Bronchial epithelial cell (primary cell): ENCODE measurements around the gene ZAP70. TPM values are rescaled to one million over a fixed set of nuclear protein-coding genes. Genes with fewer than 3 reads are reported as not detected.
"Not testable (repeated sequence)": the region's sequence is repeated elsewhere in the genome, so short reads cannot be mapped to it uniquely, and the experiment has no call there.

ENCODE experiments used
- DNase-seq: peaks from one replicate; pipeline ENCODE4 v3.0.0-alpha.2; 2010; ENCODE audit warnings: low read depth
- FAIRE-seq: peaks from 2 replicates; lab custom pipeline; 2011; peaks lifted over from hg19 to GRCh38; lab: Jason Lieb, UNC
- H3K27me3 ChIP-seq: 2 replicates; pipeline ENCODE4 v1.5.1; 2011; ENCODE audit warnings: low read length; ENCODE audit not compliant: control insufficient read depth, insufficient read depth
- H3K36me3 ChIP-seq: 2 replicates; pipeline ENCODE4 v1.5.1; 2011; ENCODE audit warnings: low read length; ENCODE audit not compliant: control insufficient read depth, insufficient read depth
- H3K4me3 ChIP-seq: 2 replicates; pipeline ENCODE4 v1.5.1; 2011; ENCODE audit warnings: mild to moderate bottlenecking, low read depth, low read length, control low read depth
- total RNA-seq: library from RNA; depleted of rRNA; stranded (reverse); fragments of >200 nt; gene quantifications from 2 replicates; pipeline ENCODE4 v1.2.1, GENCODE V29; 2014
- TF ChIP-seq, protein P1 (sequence below): IDR thresholded peaks from 2 replicates; pipeline ENCODE4 v1.5.1; 2011; ENCODE audit warnings: mild to moderate bottlenecking, moderate library complexity, low read length, control low read depth, inconsistent platforms; ENCODE audit not compliant: insufficient read depth, severe bottlenecking

Gene ZAP70
- total RNA-seq, 1 donor from 2014 or later, result not detected

GRCh38 chr2:97670471-97670870, 42.9 kb upstream of the ZAP70 start:
- no peak for DNase-seq
- no peak for FAIRE-seq
- TF ChIP-seq, protein P1, sequence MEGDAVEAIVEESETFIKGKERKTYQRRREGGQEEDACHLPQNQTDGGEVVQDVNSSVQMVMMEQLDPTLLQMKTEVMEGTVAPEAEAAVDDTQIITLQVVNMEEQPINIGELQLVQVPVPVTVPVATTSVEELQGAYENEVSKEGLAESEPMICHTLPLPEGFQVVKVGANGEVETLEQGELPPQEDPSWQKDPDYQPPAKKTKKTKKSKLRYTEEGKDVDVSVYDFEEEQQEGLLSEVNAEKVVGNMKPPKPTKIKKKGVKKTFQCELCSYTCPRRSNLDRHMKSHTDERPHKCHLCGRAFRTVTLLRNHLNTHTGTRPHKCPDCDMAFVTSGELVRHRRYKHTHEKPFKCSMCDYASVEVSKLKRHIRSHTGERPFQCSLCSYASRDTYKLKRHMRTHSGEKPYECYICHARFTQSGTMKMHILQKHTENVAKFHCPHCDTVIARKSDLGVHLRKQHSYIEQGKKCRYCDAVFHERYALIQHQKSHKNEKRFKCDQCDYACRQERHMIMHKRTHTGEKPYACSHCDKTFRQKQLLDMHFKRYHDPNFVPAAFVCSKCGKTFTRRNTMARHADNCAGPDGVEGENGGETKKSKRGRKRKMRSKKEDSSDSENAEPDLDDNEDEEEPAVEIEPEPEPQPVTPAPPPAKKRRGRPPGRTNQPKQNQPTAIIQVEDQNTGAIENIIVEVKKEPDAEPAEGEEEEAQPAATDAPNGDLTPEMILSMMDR, result no peak
- no peaks in the 10 kb centered on the region for H3K27me3 ChIP-seq
- H3K36me3 ChIP-seq, result no peaks in the 10 kb centered on the region
- H3K4me3 ChIP-seq, result no peak overlapping the region

- no peaks in the 10 kb centered on the region for H3K27me3 ChIP-seq
- H3K36me3 ChIP-seq, result no peaks in the 10 kb centered on the region
- DNase-seq, result no peak
- no peak for FAIRE-seq
- TF ChIP-seq, protein P1, result no peak
- H3K4me3 ChIP-seq, result no peak overlapping the region
Measured at GRCh38 chr2:97671526-97671925, 41.9 kb upstream of the ZAP70 start.

GRCh38 chr2:97672606-97673140, 40.7 kb upstream of the ZAP70 start:
- H3K27me3 ChIP-seq, FAIRE-seq, H3K36me3 ChIP-seq, DNase-seq, H3K4me3 ChIP-seq: not testable (repeated sequence)

DNA sequence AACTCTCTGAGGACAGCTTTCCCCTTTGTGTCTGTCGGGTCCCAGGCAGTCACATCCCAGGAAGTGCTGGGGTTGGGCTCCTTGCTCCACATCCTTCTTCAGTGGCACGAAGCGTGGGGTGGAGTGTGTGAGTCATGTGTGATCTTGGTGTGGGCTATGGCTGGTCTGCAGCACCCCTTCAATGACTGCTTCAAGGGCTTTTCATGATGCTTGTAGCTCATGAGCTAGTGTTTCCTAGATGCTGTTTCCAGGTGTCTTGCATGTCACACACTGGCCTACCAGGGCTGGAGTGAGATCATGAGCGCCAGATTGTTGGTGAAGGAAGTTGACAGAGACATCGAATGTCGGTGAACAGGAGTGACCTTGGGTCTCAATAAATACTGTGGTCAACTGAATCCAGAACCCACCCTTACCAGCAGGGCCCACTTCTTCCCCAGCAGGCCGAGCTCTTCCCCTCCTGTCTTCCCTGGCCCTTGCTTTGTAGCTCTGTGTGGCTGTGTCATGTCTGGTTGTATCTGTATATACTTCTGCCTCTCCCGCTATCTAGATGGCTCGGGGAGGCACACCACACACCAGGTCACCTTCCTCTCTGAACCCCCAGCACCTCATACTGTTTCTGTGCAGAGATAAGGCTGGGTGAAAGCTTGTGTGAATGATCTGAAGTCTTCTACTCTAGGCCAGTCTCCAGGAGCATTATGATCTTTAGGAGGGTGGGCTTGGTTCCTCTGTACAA, 40.0 kb upstream of the ZAP70 start:
- H3K27me3 ChIP-seq, result no peaks in the 10 kb centered on the region
- no peak for FAIRE-seq

GRCh38 chr2:97673915-97674283, 39.5 kb upstream of the ZAP70 start:
- no peak overlapping the region for H3K4me3 ChIP-seq
- TF ChIP-seq, protein P1, result no peak
- no peaks in the 10 kb centered on the region for H3K27me3 ChIP-seq
- DNase-seq, result no peak
- no peak for FAIRE-seq
- H3K36me3 ChIP-seq, result no peaks in the 10 kb centered on the region

More for the DNA sequence above, 40.0 kb upstream of the ZAP70 start:
- TF ChIP-seq, protein P1, result no peak
- H3K36me3 ChIP-seq, result no peaks in the 10 kb centered on the region
- no peak overlapping the region for H3K4me3 ChIP-seq
- peak; percentile 9 for DNase-seq

DNA sequence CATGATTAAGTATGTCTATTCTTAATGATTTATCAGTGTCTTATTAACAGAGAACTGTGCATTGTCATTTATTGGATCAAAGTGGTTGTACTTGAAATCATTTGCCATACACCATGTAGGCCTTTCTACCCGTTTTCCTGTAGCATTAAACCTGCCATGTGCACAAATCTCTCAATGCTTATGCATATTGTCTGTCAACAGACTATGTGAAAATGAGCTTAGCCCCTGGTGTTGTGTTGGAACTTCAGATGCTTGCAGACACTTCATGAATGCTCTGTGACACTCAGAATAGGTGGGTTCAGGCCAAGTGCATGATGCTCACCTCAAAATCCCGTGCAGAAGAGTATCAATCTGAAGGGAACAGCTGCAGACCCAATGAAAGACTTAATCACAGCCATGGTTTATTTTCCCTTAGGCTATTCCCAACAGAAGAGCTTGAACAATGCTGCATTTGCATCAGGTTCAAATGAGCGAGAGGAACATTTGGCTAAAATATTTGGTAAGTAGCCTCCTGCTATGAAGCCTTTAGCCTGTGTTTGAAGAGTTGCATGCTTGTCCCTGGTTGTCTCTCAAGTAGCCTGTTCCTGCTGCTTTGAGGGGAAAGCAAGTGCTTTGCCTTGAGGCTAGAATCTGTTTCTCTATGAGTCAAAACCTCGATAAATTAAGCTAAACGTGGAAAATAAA, 37.8 kb upstream of the ZAP70 start:
- no peak overlapping the region for H3K4me3 ChIP-seq
- DNase-seq (no peak), FAIRE-seq (no peak)
- H3K27me3 ChIP-seq, result no peaks in the 10 kb centered on the region
- TF ChIP-seq, protein P1, result no peak
- H3K36me3 ChIP-seq, result no peaks in the 10 kb centered on the region
